Measurements from ENCODE around the gene NSUN6. TPM values are rescaled to one million over a fixed set of nuclear protein-coding genes. Genes with fewer than 3 reads are reported as not detected.
"Not testable (repeated sequence)": the region's sequence is repeated elsewhere in the genome, so short reads cannot be mapped to it uniquely, and the experiment has no call there.

NSUN6 gene
- total and polyA plus RNA-seq, 4 donors, result 16.3 to 47.6 (median 25.0) TPM

- Histone ChIP-seq H3K9ac (ENCODE audit: low read depth in 1 of 2, low read length in 2 of 2) (peak overlapping the region in 1 of 2 donors; percentile 11), H3K27ac (ENCODE audit: low read depth in 1 of 2, low read length in 2 of 2) (peak overlapping the region; percentile 70 to 72), H3K4me1 (ENCODE audit: control insufficient read depth in 4 of 4, insufficient read depth in 4 of 4, low read length in 3 of 4) (peaks cover 0 to 14% (median 11%) of the 10 kb centered on the region in 4 donors), H3K4me3 (ENCODE audit: low read depth in 1 of 3, low read length in 3 of 3) (peak overlapping the region; percentile 18 to 53 (median 25))
- peak; percentile 62 for DNase-seq (ENCODE audit: low spot score)
- WGBS, result 2% methylated on average over 25 of the region's 25 CpGs
- H3K9me3 ChIP-seq (ENCODE audit: control insufficient read depth in 4 of 4, low read length in 3 of 4); H3K36me3 ChIP-seq (ENCODE audit: control insufficient read depth in 4 of 4, insufficient read depth in 3 of 4, low read depth in 1 of 4, low read length in 3 of 4); H3K27me3 ChIP-seq (ENCODE audit: control insufficient read depth in 4 of 4, insufficient read depth in 4 of 4, low read length in 3 of 4): not testable (repeated sequence)
- TF ChIP-seq RXRA (IDR thresholded peaks at IDR 0.05) (peak; percentile 77 to 84), ATF3 (IDR thresholded peaks at IDR 0.05) (peak; percentile 56), FOXA2 (IDR thresholded peaks at IDR 0.05) (peak; percentile 40), EGR1 (IDR thresholded peaks at IDR 0.05; ENCODE audit: low read depth in 2 of 2) (peak; percentile 35 to 77), MAX (IDR thresholded peaks at IDR 0.05) (peak; percentile 67), YY1 (IDR thresholded peaks at IDR 0.05) (peak; percentile 66), GABPA (IDR thresholded peaks at IDR 0.05 in 1 of 2, conservative IDR thresholded peaks at IDR 0.05 in 1 of 2) (peak in 1 of 2 donors; percentile 31), SP1 (IDR thresholded peaks at IDR 0.05) (peak; percentile 75), JUND (IDR thresholded peaks at IDR 0.05) (peak; percentile 52 to 54), HNF4A (conservative IDR thresholded peaks at IDR 0.05) (peak; percentile 49 to 64), ZBTB33 (IDR thresholded peaks at IDR 0.05) (peak; percentile 18), RAD21 (IDR thresholded peaks at IDR 0.05) (peak in 1 of 2 donors; percentile 24)
Measured at GRCh38 chr10:18627452-18628018, 23.9 kb downstream of the NSUN6 start.

GRCh38 chr10:18625886-18626285 is 25.5 kb downstream of the NSUN6 start:
- Histone ChIP-seq H3K9me3 (ENCODE audit: control insufficient read depth in 4 of 4, low read length in 3 of 4) (no peaks in the 10 kb centered on the region), H3K4me1 (ENCODE audit: control insufficient read depth in 4 of 4, insufficient read depth in 4 of 4, low read length in 3 of 4) (peaks cover 12 to 29% (median 18%) of the 10 kb centered on the region in 4 donors), H3K4me3 (ENCODE audit: low read depth in 1 of 3, low read length in 3 of 3) (no peak overlapping the region), H3K36me3 (ENCODE audit: control insufficient read depth in 4 of 4, insufficient read depth in 3 of 4, low read depth in 1 of 4, low read length in 3 of 4) (peaks cover 3 to 6% (median 3%) of the 10 kb centered on the region in 4 donors), H3K27me3 (ENCODE audit: control insufficient read depth in 4 of 4, insufficient read depth in 4 of 4, low read length in 3 of 4) (no peaks in the 10 kb centered on the region), H3K9ac (ENCODE audit: low read depth in 1 of 2, low read length in 2 of 2) (no peak overlapping the region), H3K27ac (ENCODE audit: low read depth in 1 of 2, low read length in 2 of 2) (no peak overlapping the region)
- WGBS, result 90% methylated on average over 5 of the region's 5 CpGs
- no peak for DNase-seq (ENCODE audit: low spot score)
- TF ChIP-seq NR2F2 (IDR thresholded peaks at IDR 0.05) (no peak), FOXA1 (IDR thresholded peaks at IDR 0.05) (no peak), TAF1 (conservative IDR thresholded peaks at IDR 0.05) (no peak), JUND (IDR thresholded peaks at IDR 0.05) (no peak), HNF4G (IDR thresholded peaks at IDR 0.05) (no peak), MAX (IDR thresholded peaks at IDR 0.05) (no peak), RAD21 (IDR thresholded peaks at IDR 0.05) (no peak), CTCF (IDR thresholded peaks at IDR 0.05; ENCODE audit: low read depth, low read length, missing input control) (no peak), FOXA2 (IDR thresholded peaks at IDR 0.05) (no peak), EGR1 (IDR thresholded peaks at IDR 0.05; ENCODE audit: low read depth in 2 of 2) (no peak), SP1 (IDR thresholded peaks at IDR 0.05) (no peak), ZBTB33 (IDR thresholded peaks at IDR 0.05) (no peak), RXRA (IDR thresholded peaks at IDR 0.05) (no peak), ATF3 (IDR thresholded peaks at IDR 0.05) (no peak), REST (IDR thresholded peaks at IDR 0.05) (no peak), GABPA (IDR thresholded peaks at IDR 0.05 in 1 of 2, conservative IDR thresholded peaks at IDR 0.05 in 1 of 2) (no peak), YY1 (IDR thresholded peaks at IDR 0.05) (no peak), HNF4A (conservative IDR thresholded peaks at IDR 0.05) (no peak)
